ENCODE data around the gene NFATC2. TPM values are rescaled to one million over a fixed set of nuclear protein-coding genes. Genes with fewer than 3 reads are reported as not detected.

The NFATC2 gene
- total RNA-seq, 2 experiments from 2014 or later = 35.8 to 36.5 TPM

DNA sequence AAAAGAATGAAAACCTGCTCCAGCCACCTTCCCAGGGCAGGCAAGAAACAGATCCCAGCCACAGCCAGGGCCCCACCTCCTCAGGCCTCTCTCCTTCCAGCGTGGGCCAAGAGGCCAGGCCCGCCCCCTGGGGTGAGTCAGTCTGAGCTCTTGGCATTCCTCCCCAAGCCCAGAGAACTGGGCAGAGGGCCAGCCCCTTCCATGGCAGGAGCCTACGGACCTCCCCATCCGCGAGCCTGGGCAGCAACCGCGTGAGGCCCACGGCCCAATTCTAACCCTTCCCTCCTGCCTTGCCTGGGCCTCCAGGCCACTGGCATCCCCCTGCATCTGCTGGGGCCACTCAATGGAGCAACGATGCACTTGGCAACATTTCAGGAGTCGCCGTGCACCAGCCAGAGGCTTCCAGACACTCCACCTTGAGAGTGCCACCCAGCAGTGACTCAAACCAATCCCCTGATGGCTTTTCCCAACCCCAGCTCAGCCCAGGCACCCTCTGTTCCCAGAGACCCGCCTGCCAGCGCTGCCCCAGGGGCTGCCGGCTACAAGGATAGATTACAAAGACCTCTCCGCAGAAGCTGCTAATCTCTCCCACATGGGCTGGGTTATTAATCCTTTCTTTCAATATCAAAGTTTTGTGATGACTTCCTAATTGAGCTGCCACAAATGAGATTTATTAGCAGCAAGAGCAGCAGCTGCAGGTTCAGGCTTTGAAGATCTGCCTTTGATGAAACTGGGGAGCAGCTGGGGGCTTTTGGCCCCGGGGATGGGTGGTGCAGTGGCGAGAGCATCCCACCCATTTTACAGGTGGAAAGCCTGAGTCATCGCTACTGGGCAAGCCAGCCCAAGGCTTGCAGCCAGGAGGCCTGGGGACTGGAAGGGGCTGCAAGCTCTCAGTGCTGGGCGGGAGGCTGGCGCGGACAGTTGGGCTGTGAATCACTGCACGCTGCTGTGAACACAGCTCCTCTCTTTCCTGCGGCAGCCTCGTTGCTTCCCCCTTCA lies 85.7 kb downstream of the NFATC2 start:
- POLR2A ChIA-PET = interaction anchor here (1.2 kb wide), 1 partner anchor 24 kb away, joined by 4 read pairs; no protein-coding TSS in a partner anchor
- H3K4me3 Mint-ChIP-seq = no peak overlapping the region
- peak; percentile 47 for DNase-seq
- H3K9me3 Mint-ChIP-seq = no peaks in the 10 kb centered on the region
- H3K4me1 Mint-ChIP-seq (ENCODE audit: low read depth) = peaks cover 31% of the 10 kb centered on the region
- no peaks in the 10 kb centered on the region for H3K27me3 Mint-ChIP-seq
- CTCF ChIA-PET = interaction anchor here (1.0 kb wide), 2 partner anchors 86 to 662 kb away, joined by 3 to 4 read pairs; partner anchors contain the start of genes BCAS4 and NFATC2
- peaks cover 61% of the 10 kb centered on the region for H3K36me3 Mint-ChIP-seq
- peak overlapping the region; percentile 56 for H3K27ac Mint-ChIP-seq
- intact Hi-C loops (cut with micrococcal nuclease) = no loop called here

DNA sequence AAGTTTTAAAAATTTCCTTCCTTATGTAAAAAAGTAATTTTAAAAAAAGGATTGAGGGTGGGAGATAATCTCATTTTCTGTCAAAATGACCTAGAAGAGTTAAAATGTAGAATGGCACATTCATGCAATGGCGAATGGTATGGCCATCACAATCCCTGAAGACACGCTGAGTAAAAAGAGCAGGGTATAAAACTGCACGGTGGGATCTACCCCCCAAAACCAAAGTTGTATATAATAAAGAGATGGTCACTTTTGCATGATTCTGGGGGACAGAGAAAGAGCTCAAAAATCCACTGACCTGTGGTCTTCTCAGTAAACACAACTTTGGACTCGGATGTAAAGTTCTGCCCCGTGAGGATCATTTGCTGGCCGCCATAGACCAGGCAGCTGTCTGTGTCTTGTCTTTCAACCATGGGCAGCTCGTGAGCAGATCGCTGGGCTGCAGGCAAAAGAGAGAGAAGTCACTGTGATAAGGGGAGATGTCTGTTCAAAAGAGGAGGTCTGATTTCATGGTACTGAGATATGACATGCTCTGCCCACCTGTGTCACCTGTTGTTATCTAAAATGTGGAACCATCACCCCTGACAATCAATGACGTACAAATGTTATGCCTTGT lies 88.2 kb downstream of the NFATC2 start:
- H3K9me3 Mint-ChIP-seq = no peaks in the 10 kb centered on the region
- peaks cover 60% of the 10 kb centered on the region for H3K36me3 Mint-ChIP-seq
- H3K4me3 Mint-ChIP-seq = no peak overlapping the region
- intact Hi-C loops (cut with micrococcal nuclease) = no loop called here
- POLR2A ChIA-PET = no interaction called here
- peaks cover 34% of the 10 kb centered on the region for H3K4me1 Mint-ChIP-seq (ENCODE audit: low read depth)
- peak overlapping the region; percentile 31 for H3K27ac Mint-ChIP-seq
- no peaks in the 10 kb centered on the region for H3K27me3 Mint-ChIP-seq
- DNase-seq = no peak
- CTCF ChIA-PET = no interaction called here

- no peak overlapping the region for H3K27ac Mint-ChIP-seq
- ChIA-PET POLR2A (no interaction called here), CTCF (no interaction called here)
- intact Hi-C loops (cut with micrococcal nuclease) = no loop called here
- no peaks in the 10 kb centered on the region for H3K9me3 Mint-ChIP-seq
- H3K4me3 Mint-ChIP-seq = no peak overlapping the region
- DNase-seq = no peak
- H3K36me3 Mint-ChIP-seq = peaks cover 67% of the 10 kb centered on the region
- no peaks in the 10 kb centered on the region for H3K27me3 Mint-ChIP-seq
- H3K4me1 Mint-ChIP-seq (ENCODE audit: low read depth) = peaks cover 37% of the 10 kb centered on the region
Measured at GRCh38 chr20:51452734-51453365, 89.7 kb downstream of the NFATC2 start.

- H3K27ac Mint-ChIP-seq = no peak overlapping the region
- no peaks in the 10 kb centered on the region for H3K9me3 Mint-ChIP-seq
- H3K4me3 Mint-ChIP-seq = no peak overlapping the region
- ChIA-PET POLR2A (no interaction called here), CTCF (no interaction called here)
- no peak for DNase-seq
- H3K36me3 Mint-ChIP-seq = peaks cover 67% of the 10 kb centered on the region
- H3K27me3 Mint-ChIP-seq = no peaks in the 10 kb centered on the region
- intact Hi-C loops (cut with micrococcal nuclease) = no loop called here
- peaks cover 37% of the 10 kb centered on the region for H3K4me1 Mint-ChIP-seq (ENCODE audit: low read depth)
Measured at GRCh38 chr20:51452091-51452613, 90.4 kb downstream of the NFATC2 start.

DNA sequence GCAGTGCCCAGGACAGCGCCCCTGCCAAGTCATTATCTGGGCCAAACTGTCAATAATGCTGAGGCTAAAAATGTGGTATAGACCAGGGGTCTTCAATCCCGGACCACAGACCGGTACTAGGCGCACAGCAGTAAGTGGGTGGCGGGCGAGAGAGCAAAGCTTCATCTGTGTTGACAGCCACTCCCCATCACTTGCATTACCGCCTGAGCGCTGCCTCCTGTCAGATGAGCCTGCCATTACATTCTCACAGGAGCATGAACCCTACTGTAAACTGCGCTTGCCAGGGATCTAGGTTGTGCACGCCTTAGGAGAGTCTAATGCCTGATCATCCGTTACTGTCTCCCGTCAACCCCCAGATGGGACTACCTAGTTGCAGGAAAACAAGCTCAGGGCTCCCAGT lies 91.0 kb downstream of the NFATC2 start:
- no peak overlapping the region for H3K4me3 Mint-ChIP-seq
- intact Hi-C loops (cut with micrococcal nuclease) = no loop called here
- H3K4me1 Mint-ChIP-seq (ENCODE audit: low read depth) = peaks cover 37% of the 10 kb centered on the region
- H3K9me3 Mint-ChIP-seq = no peaks in the 10 kb centered on the region
- H3K27me3 Mint-ChIP-seq = no peaks in the 10 kb centered on the region
- no peak overlapping the region for H3K27ac Mint-ChIP-seq
- peaks cover 64% of the 10 kb centered on the region for H3K36me3 Mint-ChIP-seq
- POLR2A ChIA-PET = no interaction called here
- CTCF ChIA-PET = no interaction called here
- no peak for DNase-seq

DNA sequence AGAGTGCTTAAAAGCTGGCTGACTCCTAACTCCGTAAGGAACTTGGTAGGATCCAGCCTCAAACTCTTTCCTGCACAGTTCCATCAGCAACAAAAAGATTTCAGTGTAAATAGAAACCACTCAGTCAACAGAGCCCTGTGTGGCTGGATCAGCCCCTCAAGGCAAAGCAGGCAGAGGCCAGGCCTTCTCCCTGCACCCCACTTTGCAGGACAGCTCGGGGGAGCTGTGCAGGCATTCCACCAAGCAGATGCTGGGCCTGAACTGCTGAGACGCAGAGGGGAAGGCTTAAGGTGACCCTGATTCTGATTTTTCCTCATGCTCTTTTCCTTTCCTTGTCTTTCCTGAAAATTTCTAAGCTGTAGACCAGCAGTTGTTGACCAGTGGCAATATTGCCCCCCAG lies 91.5 kb downstream of the NFATC2 start:
- H3K4me3 Mint-ChIP-seq = no peak overlapping the region
- peaks cover 65% of the 10 kb centered on the region for H3K36me3 Mint-ChIP-seq
- no peak for DNase-seq
- intact Hi-C loops (cut with micrococcal nuclease) = no loop called here
- H3K27ac Mint-ChIP-seq = no peak overlapping the region
- H3K4me1 Mint-ChIP-seq (ENCODE audit: low read depth) = peaks cover 35% of the 10 kb centered on the region
- ChIA-PET CTCF (no interaction called here), POLR2A (no interaction called here)
- no peaks in the 10 kb centered on the region for H3K27me3 Mint-ChIP-seq
- no peaks in the 10 kb centered on the region for H3K9me3 Mint-ChIP-seq

DNA sequence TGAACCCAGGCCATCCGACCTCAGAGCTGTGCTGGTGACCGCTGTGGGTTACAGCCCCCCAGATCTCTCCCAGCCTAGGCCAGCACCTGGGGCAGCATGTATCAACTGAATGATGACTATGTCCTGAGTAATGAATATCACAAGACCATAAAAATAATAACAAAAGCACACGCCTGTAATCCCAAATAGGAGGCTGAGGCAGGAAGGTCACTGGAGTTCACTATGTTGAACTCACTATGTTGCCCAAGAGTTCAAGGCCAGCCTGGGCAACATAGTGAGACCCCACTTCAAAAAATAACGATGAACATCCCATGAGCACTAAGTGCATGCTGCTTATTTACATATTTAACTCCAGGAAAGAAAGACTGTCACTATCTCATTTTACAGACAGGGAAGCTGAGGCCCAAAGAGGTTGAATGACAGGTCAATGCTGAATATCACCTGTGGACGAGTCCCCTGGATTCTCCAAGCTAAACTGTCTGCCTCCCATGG lies 92.3 kb downstream of the NFATC2 start:
- peaks cover 36% of the 10 kb centered on the region for H3K4me1 Mint-ChIP-seq (ENCODE audit: low read depth)
- DNase-seq = no peak
- H3K27me3 Mint-ChIP-seq = no peaks in the 10 kb centered on the region
- no peak overlapping the region for H3K4me3 Mint-ChIP-seq
- H3K9me3 Mint-ChIP-seq = no peaks in the 10 kb centered on the region
- ChIA-PET POLR2A (no interaction called here), CTCF (interaction anchor here (1.2 kb wide), 1 partner anchor 64 kb away, joined by 4 read pairs; no protein-coding TSS in a partner anchor)
- intact Hi-C loops (cut with micrococcal nuclease) = no loop called here
- peaks cover 66% of the 10 kb centered on the region for H3K36me3 Mint-ChIP-seq
- H3K27ac Mint-ChIP-seq = no peak overlapping the region

- H3K27me3 Mint-ChIP-seq = no peaks in the 10 kb centered on the region
- H3K36me3 Mint-ChIP-seq = peaks cover 67% of the 10 kb centered on the region
- peaks cover 40% of the 10 kb centered on the region for H3K4me1 Mint-ChIP-seq (ENCODE audit: low read depth)
- H3K9me3 Mint-ChIP-seq = no peaks in the 10 kb centered on the region
- H3K27ac Mint-ChIP-seq = no peak overlapping the region
- intact Hi-C loops (cut with micrococcal nuclease) = no loop called here
- ChIA-PET CTCF (interaction anchor here (1.2 kb wide), 1 partner anchor 64 kb away, joined by 4 read pairs; no protein-coding TSS in a partner anchor), POLR2A (no interaction called here)
- no peak for DNase-seq
- no peak overlapping the region for H3K4me3 Mint-ChIP-seq
Measured at GRCh38 chr20:51449498-51450220, 92.9 kb downstream of the NFATC2 start.

DNA sequence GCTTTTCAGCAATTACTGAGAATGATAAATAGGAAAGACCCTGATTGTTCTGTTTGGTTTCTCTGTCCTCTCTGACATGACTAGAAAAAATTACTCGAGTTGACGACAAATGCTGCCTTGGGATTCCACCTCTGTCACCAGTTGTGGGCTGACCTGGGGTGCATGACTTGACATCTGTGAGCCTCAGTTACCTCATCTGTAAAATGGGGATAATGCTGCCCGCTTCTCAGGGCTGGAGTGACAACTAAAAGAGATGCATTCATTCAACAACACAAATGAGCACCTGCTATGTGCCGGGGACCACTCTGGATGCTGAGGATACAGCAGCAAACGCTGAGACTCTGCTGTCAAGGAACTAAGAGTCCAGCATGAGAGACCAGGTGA lies 94.8 kb downstream of the NFATC2 start:
- CTCF ChIA-PET = no interaction called here
- DNase-seq = no peak
- intact Hi-C loops (cut with micrococcal nuclease) = no loop called here
- Mint-ChIP-seq H3K9me3 (no peaks in the 10 kb centered on the region), H3K27ac (no peak overlapping the region), H3K27me3 (no peaks in the 10 kb centered on the region), H3K36me3 (peaks cover 60% of the 10 kb centered on the region), H3K4me3 (no peak overlapping the region), H3K4me1 (ENCODE audit: low read depth) (peaks cover 48% of the 10 kb centered on the region)
- POLR2A ChIA-PET = no interaction called here

DNA sequence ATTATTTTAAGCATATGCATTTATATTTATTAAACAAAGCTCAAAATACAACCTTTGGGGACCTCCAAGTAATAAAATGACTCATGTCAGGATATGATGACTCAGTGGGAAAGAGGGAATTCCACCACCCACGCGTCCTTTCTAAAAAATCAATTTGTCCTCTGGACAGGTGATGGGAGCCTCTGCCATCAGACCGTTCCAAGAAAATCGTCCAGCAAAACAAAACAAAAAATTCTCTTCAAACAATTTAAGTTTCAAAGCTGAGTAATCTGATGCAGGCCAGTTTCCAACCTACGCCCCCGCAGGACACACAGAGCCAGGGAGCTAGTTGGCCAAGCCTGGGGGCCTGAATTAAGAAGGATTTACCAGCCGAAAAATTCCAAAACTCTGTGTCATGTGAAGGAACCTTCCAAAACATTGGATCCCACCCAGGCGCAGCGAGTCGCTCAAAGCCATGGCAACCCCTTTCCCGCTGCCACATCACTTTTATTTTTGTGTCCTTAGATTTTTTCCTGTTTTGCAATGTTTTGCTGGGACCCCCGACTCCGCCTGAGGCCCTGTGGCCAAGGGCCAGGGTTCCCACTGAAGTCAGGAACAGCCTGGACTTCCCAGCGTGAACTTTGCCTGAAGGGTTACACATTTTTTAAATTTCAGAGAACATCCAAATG lies 95.3 kb downstream of the NFATC2 start:
- Mint-ChIP-seq H3K27me3 (no peaks in the 10 kb centered on the region), H3K27ac (no peak overlapping the region), H3K4me3 (no peak overlapping the region), H3K9me3 (no peaks in the 10 kb centered on the region), H3K36me3 (peaks cover 54% of the 10 kb centered on the region), H3K4me1 (ENCODE audit: low read depth) (peaks cover 45% of the 10 kb centered on the region)
- ChIA-PET CTCF (no interaction called here), POLR2A (no interaction called here)
- intact Hi-C loops (cut with micrococcal nuclease) = no loop called here
- DNase-seq = no peak

DNA sequence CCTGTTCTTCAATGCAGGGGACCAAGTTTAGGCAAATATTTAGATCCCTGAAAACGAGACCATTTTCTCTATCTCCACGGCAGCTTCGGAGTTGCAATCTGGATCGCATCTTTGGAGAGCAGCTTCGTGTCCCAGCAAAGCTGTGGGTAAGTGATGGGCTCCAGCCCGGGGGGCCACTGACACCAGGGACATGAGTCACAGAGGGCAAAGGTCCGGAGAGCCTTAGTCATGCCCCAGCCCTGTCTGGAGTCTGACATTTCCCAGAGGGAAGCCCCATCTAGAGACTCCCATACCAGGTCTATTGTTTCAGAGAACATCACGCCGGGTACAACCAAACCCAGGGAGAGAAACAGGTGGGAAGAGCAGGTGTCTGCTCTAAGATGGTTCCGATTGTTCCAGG lies 95.9 kb downstream of the NFATC2 start:
- DNase-seq = no peak
- peaks cover 47% of the 10 kb centered on the region for H3K4me1 Mint-ChIP-seq (ENCODE audit: low read depth)
- H3K9me3 Mint-ChIP-seq = no peaks in the 10 kb centered on the region
- intact Hi-C loops (cut with micrococcal nuclease) = no loop called here
- H3K27ac Mint-ChIP-seq = no peak overlapping the region
- ChIA-PET CTCF (no interaction called here), POLR2A (no interaction called here)
- H3K4me3 Mint-ChIP-seq = no peak overlapping the region
- no peaks in the 10 kb centered on the region for H3K27me3 Mint-ChIP-seq
- H3K36me3 Mint-ChIP-seq = peaks cover 50% of the 10 kb centered on the region

Measured in activated CD4-positive, alpha-beta memory T cell treated with anti-CD3 and anti-CD28 coated beads for 36 hours (primary cell).